Neural progenitor cell (in vitro differentiated cells): ENCODE measurements around the gene AFF1.

Experiments
- EZH2phosphoT487 ChIP-seq: fragments of 200-600 bp; sonication (generic); IDR thresholded peaks from 2 replicates; pipeline ENCODE4 v1.6.1; 2017; ENCODE audit warnings: antibody characterized with exemption
- TF ChIP-seq, protein P1 (sequence below): fragments of 200-600 bp; sonication (generic); IDR thresholded peaks from 2 replicates; pipeline ENCODE4 v1.5.1; 2017; ENCODE audit warnings: antibody characterized with exemption, mild to moderate bottlenecking

DNA sequence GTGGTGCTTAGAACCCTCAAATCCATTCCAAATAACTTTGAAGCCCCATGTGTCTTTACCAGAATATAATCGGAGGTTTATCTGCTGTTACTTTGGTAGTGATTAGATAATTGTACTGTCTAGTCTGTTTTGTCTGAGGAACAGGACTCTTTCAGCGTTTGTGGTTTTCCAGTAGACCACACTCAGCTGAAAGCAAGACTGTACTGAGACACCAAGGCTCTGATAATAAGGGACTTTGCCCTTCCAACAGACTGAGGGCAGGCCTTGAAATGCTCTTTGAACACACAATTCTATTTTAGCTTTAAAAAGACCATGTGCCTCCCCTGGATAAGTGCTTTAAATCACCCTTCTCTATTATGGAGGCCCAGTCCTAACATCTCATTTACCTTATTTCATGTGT is 209.5 kb downstream of the AFF1 start:
- no peak for TF ChIP-seq EZH2phosphoT487
- TF ChIP-seq, protein P1, sequence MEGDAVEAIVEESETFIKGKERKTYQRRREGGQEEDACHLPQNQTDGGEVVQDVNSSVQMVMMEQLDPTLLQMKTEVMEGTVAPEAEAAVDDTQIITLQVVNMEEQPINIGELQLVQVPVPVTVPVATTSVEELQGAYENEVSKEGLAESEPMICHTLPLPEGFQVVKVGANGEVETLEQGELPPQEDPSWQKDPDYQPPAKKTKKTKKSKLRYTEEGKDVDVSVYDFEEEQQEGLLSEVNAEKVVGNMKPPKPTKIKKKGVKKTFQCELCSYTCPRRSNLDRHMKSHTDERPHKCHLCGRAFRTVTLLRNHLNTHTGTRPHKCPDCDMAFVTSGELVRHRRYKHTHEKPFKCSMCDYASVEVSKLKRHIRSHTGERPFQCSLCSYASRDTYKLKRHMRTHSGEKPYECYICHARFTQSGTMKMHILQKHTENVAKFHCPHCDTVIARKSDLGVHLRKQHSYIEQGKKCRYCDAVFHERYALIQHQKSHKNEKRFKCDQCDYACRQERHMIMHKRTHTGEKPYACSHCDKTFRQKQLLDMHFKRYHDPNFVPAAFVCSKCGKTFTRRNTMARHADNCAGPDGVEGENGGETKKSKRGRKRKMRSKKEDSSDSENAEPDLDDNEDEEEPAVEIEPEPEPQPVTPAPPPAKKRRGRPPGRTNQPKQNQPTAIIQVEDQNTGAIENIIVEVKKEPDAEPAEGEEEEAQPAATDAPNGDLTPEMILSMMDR, result no peak
